Inflammatory macrophage treated with lipopolysaccharide for 4 hours (primary cell): ENCODE measurements around the gene ARSB.
A peak's percentile ranks its signal among the peaks of the same experiment; 100 is the strongest.

Experiments
- DNase-seq: peaks from one replicate; pipeline ENCODE4 v3.0.0-alpha.2; 2020

ARSB gene

GRCh38 chr5:78985116-78985724 lies at the start of gene ARSB:
TSS of gene ARSB (minus strand) at chr5:78985310. CDS start at chr5:78985248, 62 bp downstream.
- peak; percentile 69 for DNase-seq

- DNase-seq, result no peak
Observed at GRCh38 chr5:79032782-79033181, 47.7 kb upstream of the ARSB start.

GRCh38 chr5:79032031-79032695 lies 47.1 kb upstream of the ARSB start:
- DNase-seq, result no peak

GRCh38 chr5:79031485-79031867 lies 46.4 kb upstream of the ARSB start:
- DNase-seq, result no peak

GRCh38 chr5:79030663-79031484 lies 45.8 kb upstream of the ARSB start:
- no peak for DNase-seq

GRCh38 chr5:79025054-79025472 lies 40.0 kb upstream of the ARSB start:
- peak; percentile 46 for DNase-seq

- no peak for DNase-seq
Observed at GRCh38 chr5:79023947-79024346, 38.8 kb upstream of the ARSB start.

- DNase-seq, result no peak
Observed at GRCh38 chr5:79023348-79023747, 38.2 kb upstream of the ARSB start.

GRCh38 chr5:79022771-79023170 lies 37.7 kb upstream of the ARSB start:
- no peak for DNase-seq

- no peak for DNase-seq
Observed at GRCh38 chr5:79021753-79022152, 36.6 kb upstream of the ARSB start.

GRCh38 chr5:79020861-79021561 lies 35.9 kb upstream of the ARSB start:
- peak; percentile 63 for DNase-seq

GRCh38 chr5:79014631-79015030 lies 29.5 kb upstream of the ARSB start:
- no peak for DNase-seq

- no peak for DNase-seq
Observed at GRCh38 chr5:79011869-79012268, 26.8 kb upstream of the ARSB start.

- no peak for DNase-seq
Observed at GRCh38 chr5:79011219-79011836, 26.2 kb upstream of the ARSB start.

- DNase-seq, result no peak
Observed at GRCh38 chr5:79008362-79008761, 23.3 kb upstream of the ARSB start.

- no peak for DNase-seq
Observed at GRCh38 chr5:79007872-79008271, 22.8 kb upstream of the ARSB start.

- DNase-seq, result no peak
Observed at GRCh38 chr5:79005936-79006631, 21.0 kb upstream of the ARSB start.

- DNase-seq, result no peak
Observed at GRCh38 chr5:79005151-79005550, 20.0 kb upstream of the ARSB start.

- DNase-seq, result no peak
Observed at GRCh38 chr5:79002374-79002773, 17.3 kb upstream of the ARSB start.

GRCh38 chr5:79001471-79001870 lies 16.4 kb upstream of the ARSB start:
- no peak for DNase-seq

- no peak for DNase-seq
Observed at GRCh38 chr5:78997090-78997489, 12.0 kb upstream of the ARSB start.

GRCh38 chr5:78995521-78996007 lies 10.5 kb upstream of the ARSB start:
- no peak for DNase-seq
